ENCODE data around the gene TTLL8. TPM values are rescaled to one million over a fixed set of nuclear protein-coding genes. Genes with fewer than 3 reads are reported as not detected.

Gene TTLL8
- total and polyA plus RNA-seq, 2 donors (not counting 1 experiment from before 2014, with no cell fraction given): not detected

GRCh38 chr22:50040717-50041116 lies 17.4 kb downstream of the TTLL8 start:
- H2AFZ ChIP-seq (ENCODE audit: low read length): no peak overlapping the region
- no peaks in the 10 kb centered on the region for H3K4me1 ChIP-seq (ENCODE audit: control insufficient read depth, extremely low read depth, insufficient read depth, low read length)
- H3K27me3 ChIP-seq (ENCODE audit: control insufficient read depth, insufficient read depth, low read length): peaks cover 4% of the 10 kb centered on the region
- H3K4me2 ChIP-seq (ENCODE audit: extremely low read depth, insufficient read depth, low read length): no peak overlapping the region
- H3K9ac ChIP-seq (ENCODE audit: insufficient read depth, low read length): no peak overlapping the region
- H3K4me3 ChIP-seq (replicated peaks in 1 of 4; ENCODE audit: control extremely low read depth in 1 of 4, insufficient read depth in 1 of 4, low read depth in 3 of 4, low read length in 4 of 4): no peak overlapping the region
- H3K9me3 ChIP-seq (ENCODE audit: control insufficient read depth, insufficient read depth, low read depth, low read length): no peaks in the 10 kb centered on the region
- H4K20me1 ChIP-seq (ENCODE audit: control insufficient read depth, extremely low read depth, insufficient read depth, low read length): no peaks in the 10 kb centered on the region
- no peak for DNase-seq (ENCODE audit: low read depth in 2 of 2)
- H3K27ac ChIP-seq (ENCODE audit: insufficient read depth, low read length): no peak overlapping the region
- TF ChIP-seq CTCF (conservative IDR thresholded peaks at IDR 0.05 in 1 of 2, IDR thresholded peaks at IDR 0.05 in 1 of 2; ENCODE audit: low read depth in 1 of 2, low read length in 2 of 2) (no peak), EZH2 (IDR thresholded peaks at IDR 0.05; ENCODE audit: low read length, missing control alignments) (no peak)
- no peaks in the 10 kb centered on the region for H3K36me3 ChIP-seq (ENCODE audit: control insufficient read depth, insufficient read depth, low read length)
- no peaks in the 10 kb centered on the region for H3K79me2 ChIP-seq (ENCODE audit: control insufficient read depth, insufficient read depth, low read length)

GRCh38 chr22:50039669-50040443 lies 18.2 kb downstream of the TTLL8 start:
- Histone ChIP-seq H2AFZ (ENCODE audit: low read length) (no peak overlapping the region), H4K20me1 (ENCODE audit: control insufficient read depth, extremely low read depth, insufficient read depth, low read length) (no peaks in the 10 kb centered on the region), H3K27me3 (ENCODE audit: control insufficient read depth, insufficient read depth, low read length) (peaks cover 4% of the 10 kb centered on the region), H3K79me2 (ENCODE audit: control insufficient read depth, insufficient read depth, low read length) (no peaks in the 10 kb centered on the region), H3K36me3 (ENCODE audit: control insufficient read depth, insufficient read depth, low read length) (no peaks in the 10 kb centered on the region), H3K9ac (ENCODE audit: insufficient read depth, low read length) (no peak overlapping the region), H3K9me3 (ENCODE audit: control insufficient read depth, insufficient read depth, low read depth, low read length) (no peaks in the 10 kb centered on the region), H3K4me2 (ENCODE audit: extremely low read depth, insufficient read depth, low read length) (no peak overlapping the region), H3K27ac (ENCODE audit: insufficient read depth, low read length) (no peak overlapping the region), H3K4me1 (ENCODE audit: control insufficient read depth, extremely low read depth, insufficient read depth, low read length) (no peaks in the 10 kb centered on the region), H3K4me3 (replicated peaks in 1 of 4; ENCODE audit: control extremely low read depth in 1 of 4, insufficient read depth in 1 of 4, low read depth in 3 of 4, low read length in 4 of 4) (no peak overlapping the region)
- TF ChIP-seq EZH2 (IDR thresholded peaks at IDR 0.05; ENCODE audit: low read length, missing control alignments): no peak
- DNase-seq (ENCODE audit: low read depth in 2 of 2): no peak

- Histone ChIP-seq H3K36me3 (ENCODE audit: control insufficient read depth, insufficient read depth, low read length) (no peaks in the 10 kb centered on the region), H3K27me3 (ENCODE audit: control insufficient read depth, insufficient read depth, low read length) (no peaks in the 10 kb centered on the region), H3K4me1 (ENCODE audit: control insufficient read depth, extremely low read depth, insufficient read depth, low read length) (no peaks in the 10 kb centered on the region), H3K27ac (ENCODE audit: insufficient read depth, low read length) (no peak overlapping the region), H2AFZ (ENCODE audit: low read length) (no peak overlapping the region), H3K4me2 (ENCODE audit: extremely low read depth, insufficient read depth, low read length) (no peak overlapping the region), H4K20me1 (ENCODE audit: control insufficient read depth, extremely low read depth, insufficient read depth, low read length) (no peaks in the 10 kb centered on the region), H3K4me3 (replicated peaks in 1 of 4; ENCODE audit: control extremely low read depth in 1 of 4, insufficient read depth in 1 of 4, low read depth in 3 of 4, low read length in 4 of 4) (no peak overlapping the region), H3K9ac (ENCODE audit: insufficient read depth, low read length) (no peak overlapping the region), H3K79me2 (ENCODE audit: control insufficient read depth, insufficient read depth, low read length) (no peaks in the 10 kb centered on the region), H3K9me3 (ENCODE audit: control insufficient read depth, insufficient read depth, low read depth, low read length) (no peaks in the 10 kb centered on the region)
- DNase-seq (ENCODE audit: low read depth in 2 of 2): no peak
- TF ChIP-seq CTCF (conservative IDR thresholded peaks at IDR 0.05 in 1 of 2, IDR thresholded peaks at IDR 0.05 in 1 of 2; ENCODE audit: low read depth in 1 of 2, low read length in 2 of 2): no peak
- TF ChIP-seq EZH2 (IDR thresholded peaks at IDR 0.05; ENCODE audit: low read length, missing control alignments): no peak
These were observed 21.9 kb downstream of the TTLL8 start for GRCh38 chr22:50035976-50036724.

Measured in fibroblast of lung (primary cell).